CD4-positive, alpha-beta T cell treated with Interleukin-21 for 1 hour (primary cell): Measurements from ENCODE around the gene NFYC.
"Not testable (repeated sequence)": the region's sequence is repeated elsewhere in the genome, so short reads cannot be mapped to it uniquely, and the experiment has no call there.

ENCODE experiments used
- DNase-seq: peaks from one replicate; pipeline ENCODE4 v3.0.0-alpha.2; 2020

The NFYC gene

DNA sequence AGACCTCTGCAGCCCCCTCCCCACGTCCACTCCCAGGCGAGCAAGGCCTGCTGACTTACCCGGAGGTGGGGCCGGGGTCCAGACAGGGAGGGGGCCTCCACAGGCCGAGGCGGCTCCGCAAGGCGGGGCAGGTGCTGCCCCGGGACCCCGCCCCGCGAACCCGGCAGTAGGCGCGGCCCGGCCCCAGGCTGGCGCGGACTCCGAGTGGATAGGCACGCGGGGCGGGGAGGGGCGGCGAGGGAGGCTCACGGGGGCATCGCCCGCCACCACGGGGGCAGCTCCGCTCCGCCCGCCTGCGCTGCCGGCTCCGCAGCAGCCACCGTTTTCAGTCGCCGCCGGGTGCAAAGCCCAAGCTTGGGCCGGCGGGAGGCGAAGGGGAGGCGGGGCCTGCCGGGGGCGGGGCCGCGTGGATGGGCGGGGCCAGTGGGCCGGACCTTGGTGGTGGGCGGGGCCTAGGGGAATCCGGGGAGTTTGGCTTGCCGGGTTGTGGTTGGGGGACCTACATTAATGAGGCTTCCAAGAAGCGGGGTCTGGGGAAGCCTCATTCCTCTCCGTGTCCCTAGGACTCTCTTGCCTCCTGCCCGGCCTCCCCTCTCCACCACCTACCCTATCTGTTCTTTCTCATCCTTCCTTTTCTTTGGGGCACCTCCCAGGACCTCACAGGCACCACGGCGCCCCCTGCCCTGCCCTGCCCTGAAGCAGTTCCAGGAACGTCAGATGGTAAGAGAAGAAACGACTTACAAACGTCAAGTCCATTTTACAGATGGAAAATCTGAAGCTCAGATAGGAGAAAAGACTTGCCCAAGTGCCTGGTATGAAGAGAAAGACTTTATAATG is 26.0 kb upstream of the NFYC start, which contains the start of gene RIMS3:
TSS of gene RIMS3 (minus strand) at position 348 of the 837 bp plus-strand sequence. CDS start 23,757 bp downstream, outside the sequence.
- DNase-seq = peak; percentile 88

GRCh38 chr1:40668769-40669525 is 22.6 kb upstream of the NFYC start:
- DNase-seq = peak; percentile 83

DNA sequence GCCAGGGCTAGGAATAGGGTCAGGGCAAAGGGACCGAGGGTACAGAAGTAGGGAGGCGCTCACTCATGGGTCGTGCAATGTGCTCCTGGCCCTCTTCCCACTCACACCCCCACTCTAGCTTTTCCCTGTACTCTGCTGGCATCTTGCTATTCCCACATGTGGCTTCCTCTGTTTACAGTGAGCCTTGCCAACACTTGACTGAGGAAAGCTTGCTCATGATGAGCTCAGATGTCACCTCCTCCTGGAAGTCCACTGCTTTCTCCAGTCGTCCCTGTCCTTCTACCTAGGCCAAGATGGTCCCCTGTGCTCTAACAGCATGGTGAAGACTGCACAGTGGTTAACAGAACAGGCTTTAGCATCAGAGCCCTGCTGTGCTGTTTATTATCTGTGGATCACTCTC is 18.1 kb upstream of the NFYC start:
- no peak for DNase-seq

- no peak for DNase-seq
These were observed 15.0 kb upstream of the NFYC start for GRCh38 chr1:40676501-40676900.

GRCh38 chr1:40679165-40679953 is 12.1 kb upstream of the NFYC start:
- DNase-seq = no peak

- DNase-seq = no peak
These were observed 6.8 kb upstream of the NFYC start for GRCh38 chr1:40684669-40685068.

GRCh38 chr1:40687059-40687458 is 4.4 kb upstream of the NFYC start:
- no peak for DNase-seq

DNA sequence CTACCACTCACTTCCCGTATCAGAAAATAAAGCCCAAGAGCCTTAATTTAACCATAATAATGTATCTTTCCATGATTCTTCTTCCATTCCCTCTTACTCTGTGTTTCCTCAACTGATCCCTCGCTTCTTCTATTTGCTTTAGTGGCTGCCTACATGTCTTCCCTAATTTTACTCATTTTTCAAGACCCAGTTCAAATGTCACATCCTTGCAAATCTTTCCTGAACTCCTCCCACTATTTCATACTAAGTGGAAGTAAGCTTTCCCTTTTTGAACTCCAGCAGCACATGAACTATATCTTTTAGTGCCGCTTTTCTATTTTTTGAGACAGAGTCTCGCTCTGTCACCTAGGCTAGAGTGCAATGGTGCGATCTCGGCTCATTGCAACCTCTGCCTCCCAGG is 3.8 kb upstream of the NFYC start:
- DNase-seq = no peak

DNA sequence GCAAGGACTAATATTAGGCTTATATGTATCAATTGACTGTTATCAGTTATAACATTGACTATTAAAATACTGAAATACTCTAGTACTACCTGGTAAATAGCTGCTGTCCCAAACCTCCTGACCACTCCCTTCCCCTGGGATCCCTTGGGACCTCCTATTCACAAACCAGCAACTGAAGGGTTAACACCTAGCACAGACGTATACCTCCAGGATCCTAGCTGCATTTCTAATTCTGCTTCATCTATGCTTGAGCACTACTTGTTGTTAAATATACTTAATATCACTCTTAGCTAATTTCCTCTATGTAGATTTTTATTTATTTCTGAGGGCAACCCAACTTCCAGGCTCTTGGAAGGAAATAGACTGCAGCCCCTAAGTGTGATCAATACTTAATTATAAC is 1.8 kb upstream of the NFYC start:
- no peak for DNase-seq

- peak; percentile 30 for DNase-seq
These were observed 550 bp upstream of the NFYC start for GRCh38 chr1:40690771-40691537.

- no peak for DNase-seq
These were observed 958 bp downstream of the NFYC start for GRCh38 chr1:40692429-40692895.

- no peak for DNase-seq
These were observed 1.9 kb downstream of the NFYC start for GRCh38 chr1:40693425-40693824.

DNA sequence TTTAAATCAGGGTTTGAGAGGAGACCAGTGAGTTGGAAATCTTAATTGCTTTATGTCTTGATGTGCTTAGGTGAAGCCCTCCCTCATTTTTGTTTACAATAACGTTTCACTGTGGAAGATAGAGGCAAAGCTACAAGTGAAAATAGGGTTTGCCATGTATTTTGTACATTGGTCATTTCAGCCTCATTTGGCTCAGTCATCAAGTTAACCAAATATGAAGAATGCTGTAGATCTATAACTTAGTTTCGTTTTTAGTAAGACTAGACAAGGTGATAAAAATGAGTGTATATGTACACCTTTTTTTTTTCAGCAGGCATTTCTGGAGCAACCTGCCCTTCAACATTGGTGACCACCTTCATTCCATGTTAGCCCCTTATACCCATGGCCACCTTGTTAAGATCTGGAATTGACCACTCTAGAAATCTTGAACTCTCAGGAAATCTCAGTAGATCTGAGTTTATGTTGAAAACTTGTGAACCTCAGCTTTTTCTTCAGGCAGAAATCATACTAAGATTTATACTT is 2.9 kb downstream of the NFYC start:
- no peak for DNase-seq

- DNase-seq = no peak
These were observed 4.8 kb downstream of the NFYC start for GRCh38 chr1:40696294-40696693.

GRCh38 chr1:40697436-40697835 is 5.9 kb downstream of the NFYC start:
- DNase-seq = no peak

DNA sequence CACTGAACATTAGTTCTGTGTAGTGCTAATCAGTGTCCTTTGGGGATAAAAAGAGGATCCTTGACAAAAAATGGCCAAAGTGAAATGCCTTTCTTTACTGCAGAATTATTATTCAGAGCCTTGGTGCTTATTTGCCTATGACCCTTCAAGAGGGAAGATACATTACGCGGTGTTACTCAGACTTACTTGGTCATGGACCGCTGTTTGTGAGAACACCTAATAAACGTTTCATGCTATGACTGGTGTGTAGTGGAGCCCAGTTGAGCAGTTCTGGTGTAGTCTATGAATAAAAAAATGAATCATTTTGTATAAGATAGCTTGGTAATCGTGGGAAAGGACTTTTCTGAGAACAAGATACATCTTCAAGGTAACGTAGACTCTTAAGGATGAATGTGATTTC is 8.3 kb downstream of the NFYC start:
- no peak for DNase-seq

GRCh38 chr1:40701684-40702083 is 10.2 kb downstream of the NFYC start:
- no peak for DNase-seq

GRCh38 chr1:40702810-40703209 is 11.3 kb downstream of the NFYC start:
- DNase-seq = not testable (repeated sequence)

GRCh38 chr1:40703316-40703715 is 11.8 kb downstream of the NFYC start:
- no peak for DNase-seq

DNA sequence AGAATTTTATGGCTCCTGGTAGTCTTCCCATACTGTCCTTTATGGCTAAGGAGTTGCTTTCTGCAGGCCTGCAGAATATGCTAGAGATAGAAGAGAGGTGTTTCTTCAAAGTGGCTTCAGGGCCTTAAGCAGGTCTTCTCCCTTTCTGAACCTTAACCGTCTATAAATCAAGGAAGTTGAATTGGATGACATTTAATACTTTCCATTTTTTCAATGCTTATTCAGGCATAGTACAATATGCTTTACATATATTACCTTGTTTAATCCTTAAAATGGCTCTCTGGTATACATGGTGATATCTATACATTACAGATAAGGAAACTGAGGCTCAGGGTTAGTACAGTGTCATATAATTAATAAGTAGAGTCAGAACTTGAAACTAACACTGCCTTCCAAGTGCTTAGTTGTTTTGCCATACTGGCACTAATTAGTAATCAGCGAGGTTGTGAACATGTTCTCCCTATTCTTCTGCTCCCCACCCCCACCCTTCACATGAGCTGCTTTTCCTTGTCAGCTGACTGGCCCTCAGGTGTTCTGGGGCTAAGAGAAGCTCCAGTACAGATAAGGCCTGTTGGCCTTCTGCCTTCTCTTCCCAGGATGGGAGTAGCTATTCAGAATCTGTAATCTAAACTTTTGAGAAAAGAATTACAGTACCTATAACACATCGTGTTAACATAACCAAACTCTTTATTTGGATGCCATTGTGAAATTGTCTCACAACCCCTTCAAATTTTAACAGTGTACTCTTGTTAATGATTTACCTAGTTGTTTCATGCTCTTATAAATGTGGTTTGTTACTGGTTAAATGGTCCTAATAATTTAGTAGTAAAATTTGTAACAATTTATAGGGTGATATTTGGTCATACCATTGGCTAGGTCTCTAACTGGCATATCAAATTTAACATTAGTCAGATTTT is 13.6 kb downstream of the NFYC start:
- DNase-seq = no peak

DNA sequence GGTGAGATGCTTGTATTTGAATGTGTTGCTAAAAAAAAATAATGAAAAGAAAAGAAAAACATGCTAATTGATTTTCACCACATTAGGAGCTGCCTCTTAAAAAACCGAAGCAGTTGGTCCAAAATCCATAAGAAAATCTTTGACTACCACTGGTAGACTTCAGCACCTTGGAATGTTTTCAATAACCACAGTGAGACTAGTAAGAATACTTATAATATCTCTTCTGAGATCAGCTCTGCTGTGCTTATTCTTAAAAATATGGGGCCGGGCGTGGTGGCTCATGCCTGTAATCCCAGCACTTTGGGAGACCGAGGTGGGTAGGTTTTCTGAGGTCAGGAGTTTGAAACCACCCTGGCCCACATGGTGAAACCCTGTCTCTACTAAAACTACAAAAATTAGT is 15.1 kb downstream of the NFYC start:
- DNase-seq = no peak
